Omental fat pad (tissue), 4 donors: Measurements from ENCODE around the gene NUDT16L1. TPM values are rescaled to one million over a fixed set of nuclear protein-coding genes. Genes with fewer than 3 reads are reported as not detected.

Experiments
- ATAC-seq: fragments of 150-250 bp; one replicate; pipeline ENCODE4 v1.9.1; 2016; ENCODE audit warnings: mild to moderate bottlenecking, moderate library complexity; ENCODE audit not compliant: low FRiP score
- DNase-seq: peaks from one replicate; pipeline ENCODE4 v3.0.0-alpha.2; 2019; ENCODE audit warnings: low spot score
- total RNA-seq, 4 donors: library from RNA; depleted of rRNA; stranded (reverse); fragments of >200 nt; gene quantifications; one replicate each; pipeline ENCODE4 v1.1.0, GENCODE V29; 2016
- TF ChIP-seq, protein P1 (sequence below), 3 donors: fragments of 450-650 bp; IDR thresholded peaks; one replicate each; pipeline ENCODE4 v1.5.1; 2016 to 2017; ENCODE audit warnings: antibody characterized with exemption in 3 of 3, mild to moderate bottlenecking in 3 of 3, moderate library complexity in 2 of 3

The NUDT16L1 gene
- total RNA-seq, 4 donors from 2014 or later, result 12.4 to 26.8 (median 20.9) TPM

- DNase-seq (no peak), ATAC-seq (no peak)
- TF ChIP-seq, protein P1, sequence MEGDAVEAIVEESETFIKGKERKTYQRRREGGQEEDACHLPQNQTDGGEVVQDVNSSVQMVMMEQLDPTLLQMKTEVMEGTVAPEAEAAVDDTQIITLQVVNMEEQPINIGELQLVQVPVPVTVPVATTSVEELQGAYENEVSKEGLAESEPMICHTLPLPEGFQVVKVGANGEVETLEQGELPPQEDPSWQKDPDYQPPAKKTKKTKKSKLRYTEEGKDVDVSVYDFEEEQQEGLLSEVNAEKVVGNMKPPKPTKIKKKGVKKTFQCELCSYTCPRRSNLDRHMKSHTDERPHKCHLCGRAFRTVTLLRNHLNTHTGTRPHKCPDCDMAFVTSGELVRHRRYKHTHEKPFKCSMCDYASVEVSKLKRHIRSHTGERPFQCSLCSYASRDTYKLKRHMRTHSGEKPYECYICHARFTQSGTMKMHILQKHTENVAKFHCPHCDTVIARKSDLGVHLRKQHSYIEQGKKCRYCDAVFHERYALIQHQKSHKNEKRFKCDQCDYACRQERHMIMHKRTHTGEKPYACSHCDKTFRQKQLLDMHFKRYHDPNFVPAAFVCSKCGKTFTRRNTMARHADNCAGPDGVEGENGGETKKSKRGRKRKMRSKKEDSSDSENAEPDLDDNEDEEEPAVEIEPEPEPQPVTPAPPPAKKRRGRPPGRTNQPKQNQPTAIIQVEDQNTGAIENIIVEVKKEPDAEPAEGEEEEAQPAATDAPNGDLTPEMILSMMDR (IDR thresholded peaks at IDR 0.05), result no peak
Measured at GRCh38 chr16:4666537-4667202, 26.7 kb upstream of the NUDT16L1 start.

DNA sequence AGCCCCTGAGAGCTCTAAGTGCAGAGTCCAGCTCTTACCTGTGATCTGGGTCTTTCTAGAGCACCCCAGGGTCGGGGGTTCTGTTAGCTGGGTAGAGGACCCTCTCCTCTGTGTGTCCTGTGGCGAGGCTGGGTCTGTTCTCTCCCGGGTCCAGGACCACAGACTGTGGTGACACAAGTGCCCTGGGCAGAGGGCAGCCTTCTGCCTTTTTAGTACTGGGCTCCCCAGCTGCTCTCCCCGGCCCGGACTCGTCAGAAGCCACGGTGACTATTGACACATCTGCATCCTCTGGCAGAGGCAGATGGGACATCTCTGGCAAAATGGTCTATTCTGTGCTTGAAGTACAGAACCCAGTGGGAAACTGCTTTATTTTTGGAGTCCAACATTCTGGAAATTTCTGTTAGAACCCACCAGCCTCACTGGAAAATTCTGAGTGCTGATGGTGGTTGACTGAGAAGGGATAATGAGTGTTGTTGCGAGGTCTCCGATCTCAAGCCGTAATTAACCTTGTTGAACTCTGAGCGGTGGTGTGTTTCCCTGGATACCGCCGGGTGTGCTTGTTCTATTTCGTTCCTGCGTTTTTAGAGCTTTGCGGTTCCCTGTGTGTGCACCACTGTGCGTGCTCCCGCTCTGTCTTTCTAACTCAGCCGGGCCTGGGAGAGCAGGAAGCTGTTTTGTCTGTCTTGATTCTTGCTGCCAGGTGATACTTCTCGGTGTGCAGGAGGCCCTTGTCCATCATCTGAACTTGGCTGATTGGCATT is 26.0 kb upstream of the NUDT16L1 start:
- ATAC-seq (no peak), DNase-seq (no peak)
- TF ChIP-seq, protein P1 (IDR thresholded peaks at IDR 0.05), result no peak

DNA sequence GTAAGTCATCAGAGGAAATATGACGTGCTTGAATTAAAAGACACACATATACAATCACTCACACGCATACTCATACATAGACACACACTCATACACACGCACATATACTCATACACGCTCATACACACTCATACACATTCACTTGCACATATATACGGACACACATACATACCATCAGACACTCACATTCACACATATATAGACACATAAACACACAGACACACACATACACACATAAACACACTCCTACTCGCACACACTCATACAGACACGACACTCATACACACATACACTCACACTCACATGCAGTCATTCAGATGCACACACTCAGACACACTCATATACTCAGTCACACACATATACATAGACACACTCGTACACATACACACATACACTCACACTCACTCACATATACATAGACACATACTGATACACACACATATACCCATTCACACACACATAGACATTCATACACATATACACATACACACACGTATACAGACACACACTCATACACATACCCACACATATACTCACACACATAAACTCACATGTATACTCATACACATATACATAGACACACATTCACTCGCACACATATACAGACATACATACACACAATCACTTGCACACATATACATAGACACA is 24.9 kb upstream of the NUDT16L1 start:
- DNase-seq (no peak), ATAC-seq (no peak)
- TF ChIP-seq, protein P1 (IDR thresholded peaks at IDR 0.05), result no peak

- TF ChIP-seq, protein P1 (IDR thresholded peaks at IDR 0.05), result no peak
- DNase-seq (no peak), ATAC-seq (no peak)
Measured at GRCh38 chr16:4673387-4674046, 19.8 kb upstream of the NUDT16L1 start.

DNA sequence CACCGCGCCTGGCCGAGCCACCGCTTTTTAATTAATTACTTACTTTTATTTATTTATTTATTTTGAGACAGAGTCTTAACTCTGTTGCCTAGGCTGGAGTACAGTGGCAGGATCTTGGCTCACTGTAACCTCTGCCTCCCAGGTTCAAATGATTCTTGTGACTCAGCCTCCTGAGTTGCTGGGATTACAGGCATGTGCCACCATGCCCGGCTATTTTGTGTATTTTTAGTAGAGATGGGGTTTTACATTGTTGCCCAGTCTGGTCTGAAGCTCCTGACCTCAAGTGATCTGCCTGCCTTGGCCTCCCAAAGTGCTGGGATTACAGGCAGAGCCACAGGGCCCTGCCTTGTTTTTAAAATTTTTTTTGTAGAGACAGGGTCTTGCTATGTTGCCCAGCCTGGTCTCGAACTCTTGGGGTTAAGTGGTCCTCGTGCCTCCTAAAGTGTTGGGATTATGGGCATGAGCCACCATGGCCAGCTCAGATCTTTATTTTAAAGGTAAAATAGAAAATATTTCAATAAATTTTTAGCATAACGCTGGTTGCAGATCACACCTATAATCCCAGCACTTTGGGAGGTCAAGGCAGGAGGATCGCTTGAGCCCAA is 18.3 kb upstream of the NUDT16L1 start:
- TF ChIP-seq, protein P1 (IDR thresholded peaks at IDR 0.05), result no peak
- ATAC-seq (no peak), DNase-seq (no peak)

DNA sequence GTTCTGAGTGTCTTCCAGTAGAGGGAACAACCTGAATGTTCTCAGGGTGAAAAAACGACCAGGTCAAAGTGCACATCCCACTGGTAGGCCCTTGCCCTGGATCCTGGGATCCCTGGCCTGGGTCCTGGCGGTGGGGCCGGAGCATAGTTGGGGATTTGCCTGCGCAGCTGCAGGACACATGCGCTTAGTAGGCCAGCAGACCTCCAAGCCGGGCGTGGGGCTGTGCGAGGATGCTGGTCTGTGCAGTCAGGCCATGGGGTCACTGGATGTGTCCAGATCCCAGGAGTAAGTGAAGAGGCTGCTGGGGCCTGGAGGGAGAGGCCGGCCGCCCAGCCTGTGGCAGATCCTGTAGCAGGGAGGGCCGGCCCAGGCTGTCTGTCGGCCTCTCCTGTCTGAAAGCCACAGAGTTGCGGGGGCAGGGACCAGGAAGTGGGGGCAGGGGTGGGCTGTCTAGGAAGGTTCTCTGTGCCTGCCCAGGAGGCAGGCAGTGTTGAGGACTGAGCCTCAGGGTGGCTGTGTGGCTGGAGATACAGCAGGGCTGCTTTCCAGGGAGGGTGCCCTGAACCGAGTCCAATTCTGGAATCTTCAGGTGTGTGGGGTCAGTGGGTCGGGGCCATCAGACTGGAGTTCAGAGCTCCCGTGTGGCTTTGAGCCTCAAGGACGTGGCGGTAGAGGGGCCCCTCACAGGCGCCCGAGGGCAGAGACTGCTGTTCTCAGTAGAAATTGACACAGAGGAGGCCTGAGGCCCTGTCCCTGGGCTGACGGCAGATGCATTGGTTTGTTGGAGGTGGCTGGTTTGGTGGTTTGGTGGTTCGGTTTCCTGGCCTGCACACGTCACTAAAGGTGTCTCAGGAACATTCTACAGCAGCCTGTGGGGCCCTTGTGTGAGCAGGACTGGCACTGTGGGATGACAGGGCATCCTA is 17.2 kb upstream of the NUDT16L1 start:
- DNase-seq, result no peak
- no peak for ATAC-seq
- TF ChIP-seq, protein P1 (IDR thresholded peaks at IDR 0.05), result no peak
